HG02852 (cell line): ENCODE data around the gene STING1.
A peak's percentile ranks its signal among the peaks of the same experiment; 100 is the strongest.
"Not testable (repeated sequence)": the region's sequence is repeated elsewhere in the genome, so short reads cannot be mapped to it uniquely, and the experiment has no call there.

Experiments used
- ATAC-seq: cut with Tn5 transposase; IDR thresholded peaks from one replicate; pipeline ENCODE4 v1.9.1; 2021; ENCODE audit warnings: mild to moderate bottlenecking, moderate library complexity; ENCODE audit not compliant: unreplicated experiment

Gene STING1

DNA sequence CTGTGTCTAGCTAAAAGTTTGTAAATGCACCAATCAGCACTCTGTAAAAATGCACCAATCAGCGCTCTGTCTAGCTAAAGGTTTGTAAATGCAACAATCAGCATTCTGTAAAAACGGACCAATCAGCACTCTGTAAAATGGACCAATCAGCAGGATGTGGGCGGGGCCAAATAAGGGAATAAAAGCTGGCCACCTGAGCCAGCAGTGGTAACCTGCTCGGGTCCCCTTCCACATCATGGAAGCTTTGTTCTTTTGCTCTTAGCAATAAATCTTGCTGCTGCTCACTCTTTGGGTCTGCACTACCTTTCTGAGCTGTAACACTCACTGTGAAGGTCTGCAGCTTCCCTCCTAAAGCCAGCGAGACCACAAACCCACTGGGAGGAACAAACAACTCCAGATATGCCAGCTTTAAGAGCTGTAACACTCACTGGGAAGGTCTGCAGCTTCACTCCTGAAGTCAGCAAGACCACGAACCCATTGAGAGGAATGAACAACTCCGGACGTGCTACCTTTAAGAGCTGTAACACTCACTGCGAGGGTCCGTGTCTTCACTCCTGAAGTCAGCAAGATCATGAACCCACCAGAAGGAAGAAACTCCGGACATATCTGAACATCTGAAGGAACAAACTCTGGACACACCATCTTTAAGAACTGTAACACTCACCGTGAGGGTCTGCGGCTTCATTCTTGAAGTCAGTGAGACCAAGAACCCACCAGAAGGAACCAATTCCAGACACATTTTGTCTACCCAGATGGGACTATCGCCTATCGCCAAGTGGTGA, 20.7 kb upstream of the STING1 start:
- not testable (repeated sequence) for ATAC-seq

DNA sequence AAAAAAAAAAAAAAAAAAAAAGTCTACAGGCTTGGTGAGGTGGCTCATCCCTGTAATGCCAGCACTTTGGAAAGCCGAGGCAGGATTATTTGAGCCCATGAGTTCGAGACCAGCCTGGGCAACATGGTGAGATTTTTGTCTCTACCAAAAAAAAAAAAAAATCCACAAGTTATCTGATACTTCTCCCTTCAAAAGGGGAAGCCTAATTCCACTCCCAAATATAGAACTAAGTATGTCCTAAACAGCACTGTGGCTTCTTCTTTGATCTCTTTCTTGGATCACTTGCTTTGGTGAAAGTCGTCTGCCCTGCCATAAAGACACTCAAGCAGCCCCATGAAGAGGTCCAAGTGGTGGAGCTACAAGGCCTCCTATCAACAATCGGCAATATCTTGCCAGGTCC, 18.8 kb upstream of the STING1 start:
- ATAC-seq: no peak

DNA sequence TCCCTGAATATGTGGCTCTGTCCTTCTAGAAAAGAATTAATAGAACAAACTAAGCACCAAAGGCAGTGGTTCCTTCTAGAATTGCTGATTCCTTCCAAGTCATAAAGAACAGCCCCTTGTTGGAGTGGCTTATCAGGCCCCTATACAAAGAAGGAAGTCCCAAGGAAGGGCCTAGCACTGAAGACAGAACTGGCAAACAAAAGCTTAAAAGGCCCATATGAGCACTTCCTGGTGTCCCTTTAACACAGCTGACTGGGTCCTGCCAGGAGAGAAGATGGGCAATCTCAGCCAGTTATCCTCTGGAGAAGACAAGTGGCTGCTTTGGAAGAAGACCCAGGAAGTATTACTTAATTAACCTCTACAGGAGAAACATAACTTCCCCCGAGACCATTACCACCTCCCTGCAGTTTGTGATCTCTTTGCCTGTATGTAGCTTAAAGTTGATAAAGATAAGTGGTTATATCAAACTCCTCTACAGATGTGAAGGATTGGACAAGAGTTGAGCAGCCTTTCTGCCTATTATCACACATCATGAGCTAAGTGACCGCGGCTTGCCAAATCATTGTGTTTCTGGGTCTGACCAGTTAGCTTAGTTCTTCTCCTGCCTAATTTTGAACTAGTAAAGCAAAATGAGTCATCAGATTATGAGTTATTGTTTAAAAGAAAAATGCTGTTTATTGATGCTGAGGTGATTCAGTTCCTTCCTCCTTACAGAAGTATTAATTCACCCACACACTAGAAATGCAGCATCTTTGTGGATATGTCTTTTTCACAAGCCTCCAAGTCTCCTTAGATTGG, 13.3 kb upstream of the STING1 start:
- ATAC-seq: no peak

DNA sequence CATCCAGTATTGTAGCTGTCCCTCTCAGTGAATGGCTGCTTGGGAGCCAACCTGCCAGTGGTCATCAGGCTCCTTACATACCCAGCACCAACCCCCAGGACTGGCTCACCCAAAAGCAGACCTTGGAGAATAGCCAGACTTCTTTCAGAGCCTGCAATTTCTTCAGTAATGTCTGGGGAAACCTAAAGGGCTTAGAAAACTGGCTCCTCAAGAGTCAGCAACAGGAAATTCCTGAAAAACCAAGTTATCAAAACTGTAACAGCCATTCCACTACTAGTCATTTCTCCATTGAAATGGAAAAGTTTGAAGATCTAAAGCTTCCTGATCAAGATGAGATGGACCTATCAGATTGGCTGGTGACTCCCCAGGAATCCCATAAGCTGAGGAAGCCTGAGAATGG, 12.3 kb upstream of the STING1 start:
- ATAC-seq: no peak

DNA sequence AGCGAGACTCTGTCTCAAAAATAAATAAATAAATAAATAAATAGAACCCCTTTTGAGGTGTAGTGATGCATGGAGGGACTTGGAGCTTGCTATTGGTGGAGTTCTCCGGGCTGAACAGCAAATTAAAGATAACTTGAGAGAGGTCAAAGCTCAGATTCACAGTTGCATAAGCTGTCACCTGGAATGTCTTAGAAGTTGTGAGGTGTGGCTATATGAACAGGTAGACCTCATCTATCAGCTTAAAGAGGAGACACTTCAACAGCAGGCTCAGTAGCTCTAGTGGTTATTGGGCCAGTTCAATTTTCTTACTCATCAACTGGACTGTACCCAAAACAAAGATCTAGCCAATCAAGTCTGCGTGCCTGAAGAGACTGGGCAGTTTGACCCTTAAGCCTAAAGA, 11.7 kb upstream of the STING1 start:
- ATAC-seq: no peak

DNA sequence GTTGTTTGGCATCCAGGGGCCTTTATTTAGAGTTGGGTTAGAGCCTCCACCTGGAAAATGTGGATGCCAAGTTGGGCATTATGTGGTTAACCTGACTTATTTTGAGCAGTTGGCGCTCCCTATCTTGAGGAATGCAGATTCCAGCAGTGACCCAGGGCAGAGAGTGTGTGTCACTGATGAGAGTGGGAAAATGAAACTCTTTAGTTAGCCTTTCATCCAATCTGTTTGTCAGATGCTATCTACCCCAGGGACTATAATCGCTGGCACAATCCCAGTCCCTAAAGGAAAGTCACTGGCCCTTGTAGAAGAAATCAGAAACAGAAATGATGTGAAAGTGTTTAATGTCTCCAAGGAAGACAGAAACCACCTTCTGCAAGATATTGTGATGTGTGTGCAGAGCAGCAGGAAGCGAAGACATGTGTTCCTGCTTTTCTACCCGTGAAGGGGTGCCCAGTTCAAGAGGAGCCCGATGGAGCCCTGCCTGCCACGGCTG, 10.2 kb upstream of the STING1 start:
- no peak for ATAC-seq

DNA sequence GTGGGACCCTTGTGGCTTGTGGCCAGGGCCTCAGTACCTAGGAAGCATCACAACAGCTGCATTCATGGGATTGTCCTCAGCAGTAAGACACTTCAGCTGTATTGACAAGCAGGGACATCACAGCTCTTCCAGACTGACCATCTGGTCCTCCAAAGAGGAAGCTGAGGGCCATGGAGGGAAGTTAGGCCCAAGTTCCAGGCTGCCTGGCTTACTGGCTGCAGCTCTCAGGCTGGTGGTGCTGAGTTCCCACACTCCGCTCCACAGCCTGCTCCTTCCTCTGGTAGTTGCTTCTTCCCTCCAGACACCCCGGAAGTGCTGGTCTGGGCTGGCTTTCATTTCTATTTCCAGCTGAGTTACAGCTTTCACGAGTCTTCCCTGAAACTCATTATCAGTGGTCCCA, 5.7 kb upstream of the STING1 start:
- ATAC-seq: no peak

DNA sequence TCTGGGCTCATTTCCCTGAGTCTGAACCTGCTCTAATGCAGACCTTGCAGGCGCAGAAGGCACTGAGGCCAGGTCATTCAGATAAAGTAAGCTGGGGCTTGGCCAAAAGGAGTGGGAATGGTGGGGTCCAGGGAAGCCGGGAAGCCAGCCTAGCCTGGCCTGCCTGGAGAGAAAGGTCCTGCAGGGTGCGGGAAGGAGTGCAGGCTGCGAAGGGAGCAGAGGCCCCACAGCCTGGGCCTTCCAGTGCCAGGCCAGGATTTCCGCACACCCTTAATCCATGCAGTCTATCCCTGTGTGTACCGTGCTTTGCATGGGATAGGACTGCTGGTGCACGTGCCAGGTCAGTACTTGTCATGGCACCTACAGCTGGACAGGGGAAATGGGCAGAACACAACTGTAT, 3.6 kb upstream of the STING1 start:
- no peak for ATAC-seq

DNA sequence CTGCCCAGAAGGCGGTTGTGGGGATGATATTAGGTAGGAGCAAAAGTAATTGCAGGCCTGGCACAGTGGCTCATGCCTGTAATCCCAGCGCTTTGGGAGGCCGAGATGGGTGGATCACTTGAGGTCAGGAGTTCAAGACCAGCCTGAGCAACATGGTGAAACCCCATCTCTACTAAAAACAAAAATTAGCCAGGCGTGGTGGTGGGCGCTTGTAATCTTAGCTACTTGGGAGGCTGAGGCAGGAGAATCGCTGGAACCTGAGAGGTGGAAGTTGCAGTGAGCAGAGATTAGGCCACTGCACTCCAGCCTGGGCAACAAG, 291 bp upstream of the STING1 start:
- not testable (repeated sequence) for ATAC-seq

DNA sequence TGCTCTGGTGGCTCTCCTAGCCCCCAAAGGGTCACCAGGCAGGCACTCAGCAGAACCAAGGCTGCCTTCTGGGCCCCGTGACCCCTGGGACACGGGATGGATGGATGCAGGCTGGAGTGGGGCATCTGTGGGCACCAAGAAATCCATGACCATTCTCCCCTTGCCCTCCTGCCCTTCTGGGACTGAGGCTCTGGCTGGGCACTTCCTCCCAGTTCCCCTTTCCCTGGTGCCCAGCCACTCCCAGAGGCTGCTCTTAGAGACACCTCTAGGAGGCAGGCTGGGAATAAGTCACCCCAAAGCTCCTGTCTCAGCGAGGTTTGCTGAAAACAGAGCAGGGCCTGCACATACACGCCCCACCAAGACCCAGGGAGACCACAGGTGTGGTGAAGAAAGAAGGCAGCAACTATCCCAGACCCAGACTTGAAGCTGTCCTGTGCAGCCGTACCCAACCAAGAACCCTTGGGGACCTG, 943 bp downstream of the STING1 start:
- ATAC-seq: peak; percentile 14

DNA sequence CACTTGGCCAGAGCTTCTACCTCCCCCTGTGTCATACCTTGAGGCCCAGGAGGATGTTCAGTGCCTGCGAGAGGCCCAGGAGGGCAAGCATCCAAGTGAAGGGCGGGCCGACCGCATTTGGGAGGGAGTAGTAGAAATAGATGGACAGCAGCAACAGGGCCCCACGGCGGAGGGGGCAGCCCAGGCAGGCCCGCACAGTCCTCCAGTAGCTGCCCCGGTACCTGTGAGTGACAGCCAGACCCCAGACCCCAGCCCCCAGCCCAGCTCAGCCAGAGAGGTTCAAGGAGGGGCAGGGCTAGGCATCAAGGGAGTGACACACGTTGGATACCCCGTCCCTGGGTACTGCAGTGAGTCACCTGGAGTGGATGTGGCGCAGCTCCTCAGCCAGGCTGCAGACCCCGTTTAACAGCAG, 1.4 kb downstream of the STING1 start:
- ATAC-seq: no peak

DNA sequence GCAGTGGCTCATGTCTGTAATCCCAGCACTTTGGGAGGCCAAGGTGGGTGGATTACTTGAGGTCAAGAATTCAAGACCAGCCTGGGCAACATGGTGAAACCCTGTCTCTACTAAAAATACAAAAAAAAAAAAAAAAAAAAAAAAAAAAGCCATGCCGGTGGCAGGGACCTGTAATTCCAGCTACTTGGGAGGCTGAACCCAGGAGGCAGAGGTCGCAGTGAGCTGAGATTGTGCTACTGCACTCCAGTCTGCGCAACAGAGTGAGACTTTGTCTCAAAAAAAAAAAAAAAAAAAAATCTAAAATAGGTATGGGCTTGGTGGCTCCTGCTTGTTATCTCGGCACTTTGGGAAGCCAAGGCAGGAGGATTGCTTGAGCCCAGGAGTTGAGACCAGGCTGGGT, 2.8 kb downstream of the STING1 start:
- ATAC-seq: not testable (repeated sequence)

DNA sequence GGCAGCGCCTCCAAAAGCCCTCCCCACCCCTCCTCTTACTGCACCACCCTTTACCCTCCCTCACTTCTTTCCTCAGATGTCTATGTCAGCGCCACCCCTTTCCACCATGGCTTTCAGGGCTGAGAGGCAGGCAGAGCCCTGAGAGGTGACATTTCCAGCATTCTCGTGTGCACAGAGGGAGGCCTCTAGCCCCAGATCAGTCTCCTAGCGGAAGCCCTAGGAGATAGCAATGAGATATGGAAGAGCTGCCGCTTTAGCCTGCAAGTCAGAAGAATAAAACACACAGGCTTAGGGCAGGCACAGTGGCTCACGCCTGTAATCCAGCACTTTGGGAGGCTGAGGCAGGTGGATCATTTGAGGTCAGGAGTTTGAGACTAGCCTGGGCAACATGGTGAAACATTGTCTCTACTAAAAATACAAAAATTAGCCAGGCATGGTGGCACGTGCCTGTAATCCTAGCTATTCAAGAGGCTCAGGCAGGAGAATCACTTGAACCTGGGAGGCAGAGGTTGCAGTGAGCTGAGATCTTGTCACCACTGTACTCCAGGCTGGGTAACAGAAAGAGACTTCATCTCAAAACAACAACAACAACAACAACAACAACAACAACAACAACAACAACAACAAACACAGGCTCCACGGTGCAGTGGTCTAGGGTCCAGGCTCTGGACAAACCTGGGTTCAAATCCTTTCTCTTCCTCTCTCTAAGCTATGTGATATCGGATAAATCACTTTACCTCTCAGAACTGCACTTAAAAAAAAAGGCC, 3.7 kb downstream of the STING1 start:
- not testable (repeated sequence) for ATAC-seq

DNA sequence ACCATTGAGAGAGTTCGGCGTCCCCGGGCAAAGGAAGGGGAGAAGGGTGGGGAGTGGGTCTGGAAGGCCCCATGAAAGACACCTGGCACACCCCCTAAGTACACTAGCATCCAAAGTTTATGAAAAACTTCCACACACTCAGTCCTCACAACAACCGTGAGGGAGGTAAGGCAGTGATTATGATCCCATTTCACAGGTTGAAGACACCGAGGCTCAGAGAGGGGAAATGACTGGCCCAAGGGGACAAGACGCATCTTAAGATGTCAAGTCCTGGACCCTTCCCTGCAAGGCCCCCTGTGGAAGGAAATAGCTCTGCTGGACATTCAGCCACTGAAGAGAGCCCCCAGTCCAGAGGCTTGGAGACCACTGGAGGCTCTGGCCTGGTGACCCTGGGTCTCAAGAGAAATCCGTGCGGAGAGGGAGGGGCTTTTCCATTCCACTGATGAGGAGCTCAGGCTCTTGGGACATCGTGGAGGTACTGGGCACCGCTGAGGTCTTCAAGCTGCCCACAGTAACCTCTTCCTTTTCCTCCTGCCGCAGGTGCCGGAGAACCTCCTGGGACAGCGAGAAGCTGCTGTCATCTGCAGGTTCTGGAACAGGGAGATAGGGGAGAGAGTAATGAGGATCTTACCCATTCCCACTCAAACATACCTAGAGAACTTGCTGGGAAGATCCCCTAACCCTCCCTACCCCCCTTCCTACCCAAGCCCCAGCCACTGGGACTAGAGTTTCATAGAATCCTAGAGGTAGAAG, 6.5 kb downstream of the STING1 start:
- no peak for ATAC-seq

DNA sequence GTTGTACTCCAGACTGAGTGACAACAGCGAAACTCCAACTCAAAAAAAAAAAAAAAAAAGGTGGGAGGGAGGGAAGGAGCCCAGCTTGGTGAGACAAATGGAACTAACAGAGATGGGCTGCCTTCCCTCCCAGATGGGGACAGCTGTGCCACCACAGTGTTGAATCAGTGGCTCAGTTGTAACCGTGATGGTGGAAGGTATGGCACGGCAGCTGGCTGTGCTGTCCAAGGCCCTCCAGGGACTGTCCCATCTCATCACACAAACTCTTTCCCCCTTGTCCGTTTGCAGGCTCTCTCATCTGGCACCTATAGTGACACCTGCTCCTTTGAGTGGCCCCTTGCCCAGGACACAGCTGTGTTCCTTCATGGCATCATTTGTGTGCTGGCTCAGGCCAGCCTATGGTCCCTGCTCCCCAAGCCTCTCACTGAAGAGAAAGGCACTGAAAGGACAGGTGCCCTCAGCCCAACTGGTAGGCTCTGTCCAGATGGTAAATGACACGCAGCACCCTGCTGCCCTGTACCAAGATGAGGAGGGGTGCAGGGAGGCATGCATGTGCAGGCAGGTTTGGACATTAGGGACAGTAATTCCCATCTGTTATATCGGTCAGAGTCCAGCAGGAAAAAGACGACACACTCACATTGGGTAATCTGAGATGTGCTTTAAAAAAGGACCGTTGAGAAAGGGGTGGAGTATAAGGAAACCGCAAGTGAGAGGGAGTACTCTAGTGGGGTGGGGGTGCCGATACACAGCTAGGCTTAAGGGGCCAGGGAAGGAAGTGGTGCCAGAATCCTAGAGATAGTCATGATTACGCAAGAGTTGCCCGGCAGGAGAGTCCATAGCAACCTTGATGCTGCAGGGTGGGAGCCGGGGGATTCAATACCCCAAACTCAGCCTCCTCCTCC, 7.4 kb downstream of the STING1 start:
- no peak for ATAC-seq

DNA sequence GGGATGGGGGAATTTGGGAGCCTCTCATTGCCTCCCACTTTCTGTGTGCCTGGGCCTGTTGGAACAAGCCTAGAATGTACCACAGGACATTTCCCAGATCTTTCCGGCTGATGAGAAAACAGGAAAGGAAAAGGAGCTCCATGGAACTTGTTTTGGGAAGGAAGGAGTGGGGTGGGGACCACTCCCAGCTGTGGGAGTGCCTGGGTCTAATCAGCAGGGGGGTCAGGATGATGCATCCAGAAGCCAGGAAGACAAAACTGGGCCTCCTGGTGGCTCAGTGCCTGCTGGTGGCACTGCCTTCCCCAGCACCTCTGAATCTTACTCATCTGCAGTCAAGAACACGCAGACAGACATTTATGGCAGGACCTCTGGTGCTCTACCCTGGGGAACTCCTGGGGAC, 9.0 kb downstream of the STING1 start:
- no peak for ATAC-seq

DNA sequence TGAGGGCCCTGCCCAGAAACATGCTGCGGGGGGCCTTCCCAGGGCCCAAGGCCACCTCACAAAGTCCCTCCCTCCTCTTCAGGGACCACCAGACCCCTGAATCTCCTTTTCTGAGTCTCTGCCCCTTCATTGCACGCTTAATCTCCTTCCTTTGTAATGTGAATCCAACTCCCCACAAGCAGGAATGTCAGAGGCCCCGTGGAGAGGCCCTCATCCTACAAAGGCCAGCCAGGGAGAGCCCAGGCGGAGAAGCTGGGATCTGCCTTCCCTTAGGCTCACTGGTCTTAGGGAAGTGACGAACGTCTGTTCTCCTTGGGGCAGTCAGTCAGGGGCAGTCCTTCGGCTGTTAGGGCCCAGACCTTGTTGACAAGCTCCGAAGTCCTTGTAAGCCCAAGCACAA, 9.5 kb downstream of the STING1 start:
- ATAC-seq: no peak

DNA sequence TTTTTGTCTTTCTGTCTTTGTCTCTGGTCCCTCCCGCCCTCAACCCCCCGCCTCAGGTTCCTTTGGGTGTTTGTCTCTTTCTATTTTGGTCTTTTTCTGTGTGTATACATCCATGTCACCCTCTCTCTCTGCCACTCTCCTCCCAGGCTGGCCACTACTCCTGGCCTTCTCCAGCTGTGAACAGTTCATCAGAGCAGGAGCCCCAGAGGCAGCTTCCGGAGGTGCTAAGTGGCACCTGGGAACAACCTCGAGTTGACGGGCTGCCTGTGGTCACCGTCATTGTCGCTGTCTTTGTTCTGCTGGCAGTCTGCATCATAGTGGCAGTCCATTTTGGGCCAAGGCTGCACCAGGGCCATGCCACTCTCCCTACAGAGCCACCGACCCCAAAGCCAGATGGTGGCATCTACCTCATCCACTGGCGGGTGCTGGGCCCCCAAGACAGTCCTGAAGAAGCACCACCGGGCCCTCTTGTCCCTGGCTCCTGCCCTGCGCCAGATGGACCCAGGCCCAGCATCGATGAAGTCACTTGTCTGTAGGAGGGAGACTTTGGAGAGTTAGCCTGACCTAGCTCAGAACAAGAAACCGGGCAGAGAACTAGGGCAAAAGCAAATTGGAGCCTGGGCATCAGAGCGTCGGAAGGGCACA, 10.1 kb downstream of the STING1 start:
- no peak for ATAC-seq

DNA sequence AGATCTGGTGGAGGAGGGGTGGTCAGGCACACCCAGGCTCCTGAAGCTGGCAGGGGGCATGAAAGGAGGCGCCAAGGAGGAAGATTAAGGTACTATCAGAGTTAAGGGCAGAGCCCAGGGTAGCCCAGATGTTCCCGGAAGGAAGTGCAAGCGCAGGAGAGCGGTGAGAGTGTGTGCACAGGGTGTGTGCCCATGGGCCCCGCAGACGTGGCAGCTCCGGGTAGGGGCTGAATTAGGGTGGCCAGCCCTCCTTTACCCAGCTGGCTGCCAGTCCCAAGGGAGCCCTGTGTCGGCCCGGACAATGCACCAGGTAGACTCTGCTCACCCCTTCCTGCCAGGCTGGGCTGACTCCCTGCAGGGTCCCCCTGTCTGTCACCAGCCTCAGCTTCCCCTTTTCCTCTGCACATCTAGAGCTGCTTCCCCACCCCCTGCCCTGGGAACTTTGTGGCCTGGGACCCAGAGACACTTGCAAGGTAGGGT, 11.7 kb downstream of the STING1 start, which contains the start of gene SMIM33:
Gene SMIM33, plus strand, starts transcription at position 184 of the 480 bp plus-strand sequence. Its CDS starts 118 bp downstream, at position 302.
- no peak for ATAC-seq
